ENCODE measurements around the gene RAPGEF2.
"Not testable (repeated sequence)": the region's sequence is repeated elsewhere in the genome, so short reads cannot be mapped to it uniquely, and the experiment has no call there.

The RAPGEF2 gene

GRCh38 chr4:159169404-159170302 lies 66.8 kb downstream of the RAPGEF2 start:
- no peak for DNase-seq

GRCh38 chr4:159171287-159171686 lies 68.4 kb downstream of the RAPGEF2 start:
- DNase-seq, result no peak

- no peak for DNase-seq
Measured at GRCh38 chr4:159173886-159174285, 71.0 kb downstream of the RAPGEF2 start.

- no peak for DNase-seq
Measured at GRCh38 chr4:159174645-159175084, 71.8 kb downstream of the RAPGEF2 start.

GRCh38 chr4:159175085-159175988 lies 72.5 kb downstream of the RAPGEF2 start:
- DNase-seq, result no peak

- DNase-seq, result no peak
Measured at GRCh38 chr4:159175989-159176375, 73.1 kb downstream of the RAPGEF2 start.

- no peak for DNase-seq
Measured at GRCh38 chr4:159177265-159178150, 74.6 kb downstream of the RAPGEF2 start.

- no peak for DNase-seq
Measured at GRCh38 chr4:159178151-159178546, 75.3 kb downstream of the RAPGEF2 start.

- no peak for DNase-seq
Measured at GRCh38 chr4:159178979-159179969, 76.4 kb downstream of the RAPGEF2 start.

GRCh38 chr4:159183885-159184605 lies 81.2 kb downstream of the RAPGEF2 start:
- not testable (repeated sequence) for DNase-seq

GRCh38 chr4:159185591-159186023 lies 82.7 kb downstream of the RAPGEF2 start:
- no peak for DNase-seq

- no peak for DNase-seq
Measured at GRCh38 chr4:159188646-159189045, 85.8 kb downstream of the RAPGEF2 start.

GRCh38 chr4:159190651-159191050 lies 87.8 kb downstream of the RAPGEF2 start:
- no peak for DNase-seq

- DNase-seq, result no peak
Measured at GRCh38 chr4:159191989-159192388, 89.1 kb downstream of the RAPGEF2 start.

GRCh38 chr4:159193046-159193620 lies 90.3 kb downstream of the RAPGEF2 start:
- DNase-seq, result no peak

- no peak for DNase-seq
Measured at GRCh38 chr4:159195361-159195769, 92.5 kb downstream of the RAPGEF2 start.

GRCh38 chr4:159197260-159197884 lies 94.5 kb downstream of the RAPGEF2 start:
- no peak for DNase-seq

- DNase-seq, result no peak
Measured at GRCh38 chr4:159197885-159198269, 95.0 kb downstream of the RAPGEF2 start.

GRCh38 chr4:159199826-159200225 lies 96.9 kb downstream of the RAPGEF2 start:
- DNase-seq, result no peak

- DNase-seq, result no peak
Measured at GRCh38 chr4:159201168-159201567, 98.3 kb downstream of the RAPGEF2 start.

All from cortex of kidney (tissue), 1 donor.